Fibroblast of skin of left quadriceps (primary cell): Measurements from ENCODE around the gene PDE6H.

Experiments used
- DNase-seq, 2 experiments: peaks; one replicate each; pipeline ENCODE4 v3.0.0-alpha.2; 2013; ENCODE audit warnings: low read depth in 2 of 2

Gene PDE6H

GRCh38 chr12:14972816-14973215, at the start of gene PDE6H:
Gene PDE6H (plus strand): TSS chr12:14973042. CDS start chr12:14978013, 4,971 bp downstream.
- DNase-seq = no peak

GRCh38 chr12:14923944-14924343, 48.9 kb upstream of the PDE6H start:
- DNase-seq = no peak

GRCh38 chr12:14924541-14924940, 48.3 kb upstream of the PDE6H start:
- DNase-seq = no peak

GRCh38 chr12:14927267-14927666, 45.6 kb upstream of the PDE6H start:
- DNase-seq = no peak

- DNase-seq = no peak
These were observed 43.9 kb upstream of the PDE6H start for GRCh38 chr12:14928931-14929330.

- DNase-seq = no peak
These were observed 42.5 kb upstream of the PDE6H start for GRCh38 chr12:14930299-14930698.

GRCh38 chr12:14931359-14931758, 41.5 kb upstream of the PDE6H start:
- DNase-seq = no peak

- no peak for DNase-seq
These were observed 40.9 kb upstream of the PDE6H start for GRCh38 chr12:14931791-14932560.

GRCh38 chr12:14934511-14934910, 38.3 kb upstream of the PDE6H start:
- no peak for DNase-seq

- DNase-seq = no peak
These were observed 37.8 kb upstream of the PDE6H start for GRCh38 chr12:14935031-14935430.

- DNase-seq = no peak
These were observed 36.5 kb upstream of the PDE6H start for GRCh38 chr12:14936224-14936861.

- no peak for DNase-seq
These were observed 35.8 kb upstream of the PDE6H start for GRCh38 chr12:14937014-14937413.

- DNase-seq = no peak
These were observed 35.2 kb upstream of the PDE6H start for GRCh38 chr12:14937689-14938088.

- DNase-seq = no peak
These were observed 34.5 kb upstream of the PDE6H start, which contains the start of gene ERP27 for GRCh38 chr12:14938301-14938700. Gene ERP27 (minus strand): TSS chr12:14938537. CDS start chr12:14938508, 29 bp downstream.

GRCh38 chr12:14941369-14941768, 31.5 kb upstream of the PDE6H start:
- no peak for DNase-seq

- no peak for DNase-seq
These were observed 30.5 kb upstream of the PDE6H start for GRCh38 chr12:14942196-14942931.

GRCh38 chr12:14946162-14946561, 26.7 kb upstream of the PDE6H start:
- no peak for DNase-seq

- DNase-seq = no peak
These were observed 26.0 kb upstream of the PDE6H start for GRCh38 chr12:14946861-14947260.

- DNase-seq = peak; percentile 86 to 87
These were observed 24.2 kb upstream of the PDE6H start for GRCh38 chr12:14948672-14949071.

- no peak for DNase-seq
These were observed 23.2 kb upstream of the PDE6H start for GRCh38 chr12:14949631-14950030.

GRCh38 chr12:14950421-14950820, 22.4 kb upstream of the PDE6H start:
- DNase-seq = no peak

- no peak for DNase-seq
These were observed 21.7 kb upstream of the PDE6H start for GRCh38 chr12:14950982-14951746.
